Suppressor macrophage (primary cell): ENCODE results near the gene COL23A1.
A peak's percentile ranks its signal among the peaks of the same experiment; 100 is the strongest.

Source experiments
- DNase-seq, 4 experiments: peaks; one replicate each; pipeline ENCODE4 v3.0.0-alpha.2; 2020 to 2022

The COL23A1 gene

GRCh38 chr5:178279026-178279722 is 311.0 kb downstream of the COL23A1 start:
- DNase-seq: no peak

GRCh38 chr5:178278358-178279023 is 311.7 kb downstream of the COL23A1 start:
- DNase-seq: no peak

- DNase-seq: no peak
Measured at GRCh38 chr5:178277866-178278265, 312.3 kb downstream of the COL23A1 start.

GRCh38 chr5:178277346-178277745 is 312.8 kb downstream of the COL23A1 start:
- no peak for DNase-seq

GRCh38 chr5:178274781-178275537 is 315.2 kb downstream of the COL23A1 start:
- DNase-seq: no peak

- DNase-seq: no peak
Measured at GRCh38 chr5:178273665-178274541, 316.3 kb downstream of the COL23A1 start.

- DNase-seq: no peak
Measured at GRCh38 chr5:178273041-178273440, 317.2 kb downstream of the COL23A1 start.

- DNase-seq: no peak
Measured at GRCh38 chr5:178272591-178272990, 317.6 kb downstream of the COL23A1 start.

GRCh38 chr5:178271726-178272479 is 318.3 kb downstream of the COL23A1 start:
- DNase-seq: no peak

GRCh38 chr5:178271231-178271630 is 319.0 kb downstream of the COL23A1 start:
- no peak for DNase-seq

GRCh38 chr5:178269499-178269898 is 320.7 kb downstream of the COL23A1 start:
- no peak for DNase-seq

- no peak for DNase-seq
Measured at GRCh38 chr5:178267876-178268275, 322.3 kb downstream of the COL23A1 start.

- DNase-seq: no peak
Measured at GRCh38 chr5:178267245-178267644, 322.9 kb downstream of the COL23A1 start.

GRCh38 chr5:178266581-178266980 is 323.6 kb downstream of the COL23A1 start:
- no peak for DNase-seq

- DNase-seq: no peak
Measured at GRCh38 chr5:178265746-178266145, 324.4 kb downstream of the COL23A1 start.

GRCh38 chr5:178264044-178264443 is 326.1 kb downstream of the COL23A1 start:
- DNase-seq: no peak

GRCh38 chr5:178261666-178262600 is 328.3 kb downstream of the COL23A1 start:
- DNase-seq: no peak

- peak in 3 of 4 experiments; percentile 23 to 40 (median 34) for DNase-seq
Measured at GRCh38 chr5:178259623-178260536, 330.3 kb downstream of the COL23A1 start.

GRCh38 chr5:178257650-178258049 is 332.5 kb downstream of the COL23A1 start:
- DNase-seq: no peak
